A673 (cell line): Measurements from ENCODE around the gene DPEP3. TPM values are rescaled to one million over a fixed set of nuclear protein-coding genes. Genes with fewer than 3 reads are reported as not detected.

ENCODE experiments used
- BruUV-seq: library from RNA; stranded (reverse); fragments of 400-500 nt; replicated peaks from 2 replicates; lab custom pipeline; 2021; lab: Mats Ljungman, UMichigan
- CTCF ChIA-PET: fragments of 300-600 bp; sonication (Branson Sonifier 250); formaldehyde crosslinking; loops from one replicate; lab custom pipeline; 2022; ENCODE audit warnings: antibody characterized with exemption; lab: Charles Lee
- POLR2A ChIA-PET: fragments of 300-600 bp; sonication (Branson Sonifier 250); formaldehyde crosslinking; loops from one replicate; lab custom pipeline; 2022; ENCODE audit warnings: antibody characterized with exemption; ENCODE audit not compliant: low non-redundant PET; lab: Charles Lee
- DNase-seq: peaks from one replicate; pipeline ENCODE4 v3.0.0-alpha.2; 2015; ENCODE audit warnings: low spot score
- H3K27ac ChIP-seq: fragments of 200-600 bp; sonication (generic); 2 replicates; pipeline ENCODE4 v1.5.1; 2016; ENCODE audit warnings: mixed run types, low read depth, mild to moderate bottlenecking, mixed read lengths, antibody characterized with exemption, low read length; ENCODE audit not compliant: poor library complexity, severe bottlenecking
- H3K27me3 ChIP-seq: fragments of 200-600 bp; sonication (generic); replicated peaks from 2 replicates; pipeline ENCODE4 v1.6.1; 2017; ENCODE audit warnings: mixed run types, low read depth, mild to moderate bottlenecking, mixed read lengths, antibody characterized with exemption, low read length; ENCODE audit not compliant: insufficient read depth, poor library complexity
- H3K36me3 ChIP-seq: fragments of 200-600 bp; sonication (generic); 2 replicates; pipeline ENCODE4 v1.6.1; 2016; ENCODE audit warnings: mixed run types, mild to moderate bottlenecking, mixed read lengths, antibody characterized with exemption, low read length; ENCODE audit not compliant: insufficient read depth, poor library complexity, severe bottlenecking
- H3K4me1 ChIP-seq: fragments of 200-600 bp; sonication (generic); 2 replicates; pipeline ENCODE4 v1.6.1; 2017; ENCODE audit warnings: mixed run types, mild to moderate bottlenecking, mixed read lengths, antibody characterized with exemption, low read length; ENCODE audit not compliant: insufficient read depth, poor library complexity, severe bottlenecking
- H3K4me3 ChIP-seq: fragments of 200-600 bp; sonication (generic); 2 replicates; pipeline ENCODE4 v1.5.1; 2016; ENCODE audit warnings: low read depth, mixed run types, mild to moderate bottlenecking, mixed read lengths, low read length; ENCODE audit not compliant: poor library complexity, severe bottlenecking
- H3K9me3 ChIP-seq: fragments of 200-600 bp; sonication (generic); 2 replicates; pipeline ENCODE4 v1.6.1; 2016; ENCODE audit warnings: mixed run types, low read depth, mild to moderate bottlenecking, mixed read lengths, antibody characterized with exemption, low read length; ENCODE audit not compliant: poor library complexity, severe bottlenecking
- EZH2 ChIP-seq: fragments of 200-600 bp; sonication (generic); IDR thresholded peaks from 2 replicates; pipeline ENCODE4 v1.6.1; 2017; ENCODE audit warnings: borderline replicate concordance, low read depth, mild to moderate bottlenecking, mixed read lengths, antibody characterized with exemption, low read length; ENCODE audit not compliant: poor library complexity, severe bottlenecking
- intact Hi-C: fragments of 100-400 bp; cut with micrococcal nuclease; formaldehyde crosslinking; loops from one replicate; pipeline ENCODE4 v1.10.0; 2022; ENCODE audit not compliant: unreplicated experiment
- total RNA-seq: library from RNA; stranded (reverse); gene quantifications from 2 replicates; pipeline ENCODE4 v1.2.3, GENCODE V29; 2021
- TF ChIP-seq, protein P1 (sequence below): fragments of 300-800, 200-600 bp; sonication (generic); conservative IDR thresholded peaks from 2 replicates; pipeline ENCODE4 v1.5.1; 2017; ENCODE audit warnings: low read depth, mild to moderate bottlenecking, antibody characterized with exemption, low read length, moderate library complexity, mixed read lengths

The DPEP3 gene
- total RNA-seq, 1 experiment from 2014 or later: not detected

DNA sequence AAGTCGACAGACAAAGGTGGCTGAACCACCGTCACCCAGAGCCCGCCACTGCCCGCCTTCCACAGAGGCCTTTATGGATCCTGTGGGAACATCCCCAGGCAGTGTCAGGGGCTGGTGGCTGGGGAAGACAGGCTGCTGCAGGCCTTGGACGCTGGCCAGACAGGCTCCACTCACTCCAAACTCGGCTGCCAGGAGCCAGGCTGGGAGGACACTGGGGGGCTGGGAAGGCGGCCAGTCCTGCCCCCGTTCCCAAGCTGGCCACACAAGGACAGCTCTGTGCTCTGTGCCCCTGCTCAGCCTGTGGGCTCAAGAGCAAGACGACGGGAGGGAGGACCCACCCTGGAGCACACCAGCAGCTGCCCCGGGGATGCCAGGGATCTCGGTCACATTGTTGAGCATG lies 28.8 kb downstream of the DPEP3 start:
- no peak for DNase-seq
- peaks cover 34% of the 10 kb centered on the region for H3K36me3 ChIP-seq
- TF ChIP-seq, protein P1, sequence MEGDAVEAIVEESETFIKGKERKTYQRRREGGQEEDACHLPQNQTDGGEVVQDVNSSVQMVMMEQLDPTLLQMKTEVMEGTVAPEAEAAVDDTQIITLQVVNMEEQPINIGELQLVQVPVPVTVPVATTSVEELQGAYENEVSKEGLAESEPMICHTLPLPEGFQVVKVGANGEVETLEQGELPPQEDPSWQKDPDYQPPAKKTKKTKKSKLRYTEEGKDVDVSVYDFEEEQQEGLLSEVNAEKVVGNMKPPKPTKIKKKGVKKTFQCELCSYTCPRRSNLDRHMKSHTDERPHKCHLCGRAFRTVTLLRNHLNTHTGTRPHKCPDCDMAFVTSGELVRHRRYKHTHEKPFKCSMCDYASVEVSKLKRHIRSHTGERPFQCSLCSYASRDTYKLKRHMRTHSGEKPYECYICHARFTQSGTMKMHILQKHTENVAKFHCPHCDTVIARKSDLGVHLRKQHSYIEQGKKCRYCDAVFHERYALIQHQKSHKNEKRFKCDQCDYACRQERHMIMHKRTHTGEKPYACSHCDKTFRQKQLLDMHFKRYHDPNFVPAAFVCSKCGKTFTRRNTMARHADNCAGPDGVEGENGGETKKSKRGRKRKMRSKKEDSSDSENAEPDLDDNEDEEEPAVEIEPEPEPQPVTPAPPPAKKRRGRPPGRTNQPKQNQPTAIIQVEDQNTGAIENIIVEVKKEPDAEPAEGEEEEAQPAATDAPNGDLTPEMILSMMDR: no peak
- no peak for TF ChIP-seq EZH2
- H3K27me3 ChIP-seq: no peaks in the 10 kb centered on the region
- H3K4me3 ChIP-seq: no peak overlapping the region
- ChIA-PET POLR2A (no interaction called here), CTCF (no interaction called here)
- intact Hi-C loops: no loop called here
- BruUV-seq: no TSS peak
- H3K4me1 ChIP-seq: no peaks in the 10 kb centered on the region
- H3K27ac ChIP-seq: no peak overlapping the region
- H3K9me3 ChIP-seq: no peaks in the 10 kb centered on the region

GRCh38 chr16:67950335-67950843 lies 29.9 kb downstream of the DPEP3 start:
- Histone ChIP-seq H3K4me1 (no peaks in the 10 kb centered on the region), H3K27me3 (no peaks in the 10 kb centered on the region), H3K4me3 (no peak overlapping the region), H3K36me3 (peaks cover 41% of the 10 kb centered on the region), H3K9me3 (no peaks in the 10 kb centered on the region), H3K27ac (no peak overlapping the region)
- TF ChIP-seq, protein P1: no peak
- TF ChIP-seq EZH2: no peak
- intact Hi-C loops: no loop called here
- no TSS peak for BruUV-seq
- ChIA-PET POLR2A (no interaction called here), CTCF (no interaction called here)
- DNase-seq: no peak

GRCh38 chr16:67949645-67950044 lies 30.7 kb downstream of the DPEP3 start:
- no peaks in the 10 kb centered on the region for H3K9me3 ChIP-seq
- no TSS peak for BruUV-seq
- TF ChIP-seq, protein P1: no peak
- no peak for TF ChIP-seq EZH2
- intact Hi-C loops: no loop called here
- ChIA-PET CTCF (no interaction called here), POLR2A (no interaction called here)
- no peak for DNase-seq
- H3K36me3 ChIP-seq: peaks cover 43% of the 10 kb centered on the region
- no peaks in the 10 kb centered on the region for H3K27me3 ChIP-seq
- H3K4me1 ChIP-seq: no peaks in the 10 kb centered on the region
- no peak overlapping the region for H3K4me3 ChIP-seq
- H3K27ac ChIP-seq: no peak overlapping the region
